Right ventricle myocardium inferior (tissue), 1 donor: ENCODE results near the gene PHRF1. TPM values are rescaled to one million over a fixed set of nuclear protein-coding genes. Genes with fewer than 3 reads are reported as not detected.

ENCODE experiments used
- ATAC-seq: fragments of 200-7000 bp; cut with Tn5 transposase; one replicate; pipeline ENCODE4 v1.9.1; 2020; ENCODE audit warnings: mild to moderate bottlenecking, moderate library complexity
- DNase-seq: peaks from one replicate; pipeline ENCODE4 v3.0.0; 2021; ENCODE audit errors: missing footprints
- intact Hi-C: fragments of 100-400 bp; cut with DNase I; formaldehyde crosslinking; loops from one replicate; pipeline ENCODE4 v1.11.0; 2022
- total RNA-seq: library from RNA; stranded (reverse); fragmentation: NEBNext Ultra II Directional; extraction: Animal tissue kit (Norgen Biotek cat#: 25700); gene quantifications from one replicate; pipeline ENCODE4 v1.2.1, GENCODE V29; 2021
- donor health status: DM: no; HTN: yes; CAD: no; lungs with severe emphysema.

PHRF1 gene
- total RNA-seq, 1 donor from 2014 or later = 16.6 TPM

GRCh38 chr11:607020-607780, 30.9 kb downstream of the PHRF1 start:
- DNase-seq (no peak), ATAC-seq (no peak)
- intact Hi-C loops = no loop called here

GRCh38 chr11:607971-608659, 31.8 kb downstream of the PHRF1 start:
- DNase-seq (no peak), ATAC-seq (no peak)
- intact Hi-C loops = no loop called here

GRCh38 chr11:608791-609251, 32.6 kb downstream of the PHRF1 start:
- intact Hi-C loops = no loop called here
- no peak for DNase-seq
- no peak for ATAC-seq

- DNase-seq (no peak), ATAC-seq (no peak)
- intact Hi-C loops = no loop called here
These were observed 33.1 kb downstream of the PHRF1 start for GRCh38 chr11:609341-609811.

GRCh38 chr11:610146-610801, 34.0 kb downstream of the PHRF1 start:
- DNase-seq (no peak), ATAC-seq (no peak)
- intact Hi-C loops = loop anchor here (5.0 kb wide), 1 partner anchor 33 kb away; the partner anchor contains the start of gene PHRF1

GRCh38 chr11:611001-611996, 35.0 kb downstream of the PHRF1 start:
- intact Hi-C loops = loop anchor here (5.0 kb wide), 1 partner anchor 34 kb away; the partner anchor contains the start of gene PHRF1
- DNase-seq (no peak), ATAC-seq (no peak)

GRCh38 chr11:612201-612960, 36.1 kb downstream of the PHRF1 start:
- no peak for DNase-seq
- intact Hi-C loops = loop anchor here (5.0 kb wide), 1 partner anchor 35 kb away; the partner anchor contains the start of gene PHRF1

GRCh38 chr11:612961-613300, 36.7 kb downstream of the PHRF1 start:
- intact Hi-C loops = loop anchor here (5.0 kb wide), 1 partner anchor 36 kb away; the partner anchor contains the start of gene PHRF1
- ATAC-seq (no peak), DNase-seq (no peak)

More at GRCh38 chr11:612201-612960, 36.1 kb downstream of the PHRF1 start:
- no peak for ATAC-seq

- DNase-seq = peak; percentile 91
- intact Hi-C loops = loop anchor here (5.0 kb wide), 1 partner anchor 36 kb away; the partner anchor contains the start of gene PHRF1
- no peak for ATAC-seq
These were observed 37.2 kb downstream of the PHRF1 start for GRCh38 chr11:613369-613968.

- intact Hi-C loops = loop anchor here (5.0 kb wide), 1 partner anchor 37 kb away; the partner anchor contains the start of gene PHRF1
- no peak for DNase-seq
- no peak for ATAC-seq
These were observed 37.9 kb downstream of the PHRF1 start for GRCh38 chr11:614021-614622.

GRCh38 chr11:614623-615503, 38.6 kb downstream of the PHRF1 start:
- ATAC-seq (peak; percentile 5), DNase-seq (no peak)
- intact Hi-C loops = loop anchor here (5.0 kb wide), 2 partner anchors 38 to 77 kb away; partner anchors contain the start of gene PHRF1

GRCh38 chr11:615504-616319, 39.4 kb downstream of the PHRF1 start, which contains the start of gene IRF7:
TSS of gene IRF7 (minus strand) at chr11:615950. CDS start at chr11:615364, 586 bp downstream.
- ATAC-seq (peak; percentile 93), DNase-seq (peak; percentile 100)
- intact Hi-C loops = loop anchor here (5.0 kb wide), 1 partner anchor 77 kb away; no protein-coding TSS in a partner anchor

- intact Hi-C loops = loop anchor here (5.0 kb wide), 1 partner anchor 76 kb away; no protein-coding TSS in a partner anchor
- no peak for ATAC-seq
These were observed 40.3 kb downstream of the PHRF1 start for GRCh38 chr11:616320-617198.

More at GRCh38 chr11:616320-617198, 40.3 kb downstream of the PHRF1 start:
- no peak for DNase-seq
